CD4-positive, alpha-beta memory T cell (primary cell): Measurements from ENCODE around the gene DAP3. TPM values are rescaled to one million over a fixed set of nuclear protein-coding genes. Genes with fewer than 3 reads are reported as not detected.
"Not testable (repeated sequence)": the region's sequence is repeated elsewhere in the genome, so short reads cannot be mapped to it uniquely, and the experiment has no call there.

Experiments
- CTCF ChIA-PET: fragments of 350-600 bp; sonication (Branson Sonifier 250); formaldehyde crosslinking; loops from one replicate; lab custom pipeline; 2021; ENCODE audit warnings: inconsistent platforms; ENCODE audit not compliant: partially characterized antibody; lab: Charles Lee
- POLR2A ChIA-PET: fragments of 350-600 bp; sonication (Branson Sonifier 250); formaldehyde crosslinking; loops from one replicate; lab custom pipeline; 2021; ENCODE audit not compliant: partially characterized antibody; lab: Charles Lee
- DNase-seq, 5 donors: peaks; one replicate each; pipeline versions ENCODE4 v3.0.0 to v3.0.0-alpha.2; 2020 to 2022; ENCODE audit warnings: mixed read lengths in 1 of 5
- H3K27ac ChIP-seq: one replicate; pipeline ENCODE4 v1.7.0; 2013; ENCODE audit warnings: low read depth, low read length
- H3K27me3 ChIP-seq: 2 replicates; pipeline ENCODE4 v1.7.0; 2013; ENCODE audit warnings: mild to moderate bottlenecking, low read length, moderate library complexity; ENCODE audit not compliant: insufficient read depth
- H3K36me3 ChIP-seq: 2 replicates; pipeline ENCODE4 v1.7.0; 2013; ENCODE audit warnings: mild to moderate bottlenecking, low read length, moderate library complexity; ENCODE audit not compliant: insufficient read depth
- H3K4me1 ChIP-seq: 2 replicates; pipeline ENCODE4 v1.7.0; 2013; ENCODE audit warnings: mild to moderate bottlenecking, low read length, moderate library complexity; ENCODE audit not compliant: insufficient read depth
- H3K4me3 ChIP-seq, 2 donors: one replicate each; pipeline ENCODE4 v1.7.0; 2013; ENCODE audit warnings: low read length in 2 of 2, mild to moderate bottlenecking in 1 of 2
- H3K9me3 ChIP-seq, 2 donors: one replicate each; pipeline ENCODE4 v1.7.0; 2013; ENCODE audit warnings: low read length in 2 of 2, control low read depth in 1 of 2; ENCODE audit not compliant: control insufficient read depth in 1 of 2
- H3K27ac Mint-ChIP-seq, 7 donors: one replicate each; pipeline ENCODE4 v1.8.0; 2020 to 2021; ENCODE audit warnings: mixed read lengths in 7 of 7, mild to moderate bottlenecking in 6 of 7, inconsistent platforms in 3 of 7, moderate library complexity in 3 of 7
- H3K27me3 Mint-ChIP-seq, 2 donors: one replicate each; pipeline ENCODE4 v1.8.0; 2020 to 2021; ENCODE audit warnings: mixed read lengths in 2 of 2
- H3K36me3 Mint-ChIP-seq, 2 donors: one replicate each; pipeline ENCODE4 v1.8.0; 2020 to 2021; ENCODE audit warnings: mixed read lengths in 2 of 2, inconsistent platforms in 1 of 2, mild to moderate bottlenecking in 1 of 2
- H3K4me1 Mint-ChIP-seq, 4 donors: one replicate each; pipeline ENCODE4 v1.8.0; 2020 to 2021; ENCODE audit warnings: mixed read lengths in 4 of 4, mild to moderate bottlenecking in 1 of 4
- H3K4me3 Mint-ChIP-seq, 8 donors: one replicate each; pipeline ENCODE4 v1.8.0; 2020 to 2021; ENCODE audit warnings: mixed read lengths in 8 of 8, mild to moderate bottlenecking in 7 of 8, moderate library complexity in 6 of 8, inconsistent platforms in 3 of 8
- H3K9me3 Mint-ChIP-seq, 8 donors: one replicate each; pipeline ENCODE4 v1.8.0; 2020 to 2021; ENCODE audit warnings: mixed read lengths in 8 of 8, mild to moderate bottlenecking in 5 of 8, inconsistent platforms in 3 of 8, moderate library complexity in 1 of 8
- intact Hi-C: fragments of 100-400 bp; cut with micrococcal nuclease; formaldehyde crosslinking; loops from one replicate; pipeline ENCODE4 v1.15.1; 2023
- polyA plus RNA-seq, 2 donors: library from polyadenylated mRNA; unstranded; fragments of 300-500 nt; fragmentation: Illumina TruSeq; gene quantifications; one replicate each; pipeline ENCODE4 v1.2.3, GENCODE V29; 2021
- total RNA-seq, 2 experiments: library from RNA; stranded (reverse); gene quantifications; one replicate each; pipeline ENCODE4 v1.2.3, GENCODE V29; 2021

The DAP3 gene
- total RNA-seq (100 to 1,000 TPM; 126 to 136 TPM), polyA plus RNA-seq (100 to 1,000 TPM; 102 to 177 TPM)

DNA sequence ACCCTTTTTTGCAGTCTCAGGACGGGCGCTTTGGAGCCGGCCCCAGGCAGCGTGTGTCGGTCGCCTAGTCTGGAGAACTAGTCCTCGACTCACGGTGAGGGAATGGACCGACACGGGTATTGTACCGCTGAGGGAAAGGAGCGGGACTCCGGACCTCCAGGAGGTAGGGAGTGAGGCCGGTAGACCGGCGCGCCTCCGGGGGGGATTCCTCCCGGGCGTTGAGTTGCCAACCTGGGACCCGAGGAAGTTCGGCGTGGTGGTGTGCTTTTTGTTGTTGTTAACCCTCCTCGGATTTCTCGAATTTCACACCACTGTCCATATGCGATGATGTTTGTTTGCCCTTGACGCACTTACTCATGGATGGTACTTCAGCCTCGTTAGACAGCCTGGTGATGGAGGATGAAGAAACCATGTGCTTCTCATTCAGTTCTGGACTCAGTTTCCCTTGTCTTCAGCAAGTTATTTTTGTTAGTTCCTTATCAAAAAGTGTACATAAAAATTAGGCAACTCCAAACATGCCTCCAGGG, at the start of gene DAP3:
DAP3 (plus strand) TSS at position 11 of the 527 bp plus-strand sequence. CDS start 20,689 bp downstream, outside the sequence.
- peaks cover 20 to 45% of the 10 kb centered on the region in 2 donors for H3K36me3 Mint-ChIP-seq
- intact Hi-C loops = loop anchor here (5.0 to 10.0 kb wide), 3 partner anchors 46 to 336 kb away; partner anchors contain the start of genes ASH1L and SSR2
- peaks cover 44 to 90% (median 63%) of the 10 kb centered on the region in 4 donors for H3K4me1 Mint-ChIP-seq
- H3K27me3 ChIP-seq, H3K9me3 ChIP-seq, CTCF ChIA-PET, DNase-seq, H3K27me3 Mint-ChIP-seq, H3K36me3 ChIP-seq, H3K9me3 Mint-ChIP-seq: not testable (repeated sequence)
- POLR2A ChIA-PET = interaction anchor here (1.0 kb wide), 1 partner anchor 56 kb away, joined by 4 read pairs; no protein-coding TSS in a partner anchor
- peak within 1 kb of the TSS; percentile 94 to 99 (median 97) for H3K4me3 Mint-ChIP-seq
- Histone ChIP-seq H3K4me3 (peak within 1 kb of the TSS; percentile 84 to 92), H3K4me1 (peaks cover 65% of the 10 kb centered on the region), H3K27ac (peak within 1 kb of the TSS; percentile 96)
- peak within 1 kb of the TSS; percentile 95 to 99 (median 97) for H3K27ac Mint-ChIP-seq

DNA sequence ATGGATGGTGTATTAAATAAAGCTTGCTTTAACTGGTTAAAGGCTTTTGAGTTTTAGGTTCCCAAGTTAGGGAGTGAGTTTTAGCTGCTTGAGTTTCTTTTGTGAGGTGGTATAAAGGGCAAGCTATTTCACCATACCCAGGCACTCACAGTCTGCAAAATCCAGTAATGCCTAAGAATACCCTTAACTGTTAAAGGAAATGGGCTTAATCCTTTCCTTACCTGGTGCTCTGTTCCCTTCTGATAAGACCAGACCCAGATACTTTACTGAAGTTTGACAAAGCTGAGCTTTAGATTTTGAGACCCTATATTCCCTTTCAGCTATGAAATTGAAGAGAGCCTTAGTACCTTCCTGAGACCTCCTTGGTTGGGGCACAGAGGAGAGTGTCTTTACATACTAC, 48.5 kb upstream of the DAP3 start:
- Mint-ChIP-seq H3K27me3 (no peaks in the 10 kb centered on the region), H3K36me3 (peaks cover 4 to 9% of the 10 kb centered on the region in 2 donors), H3K9me3 (peaks cover 0 to 28% (median 17%) of the 10 kb centered on the region in 8 donors), H3K4me3 (no peak overlapping the region), H3K27ac (no peak overlapping the region), H3K4me1 (peaks cover 16 to 27% (median 20%) of the 10 kb centered on the region in 4 donors)
- no peak for DNase-seq
- POLR2A ChIA-PET = no interaction called here
- Histone ChIP-seq H3K4me3 (no peak overlapping the region), H3K36me3 (no peaks in the 10 kb centered on the region), H3K4me1 (peaks cover 26% of the 10 kb centered on the region), H3K27ac (no peak overlapping the region), H3K9me3 (no peaks in the 10 kb centered on the region), H3K27me3 (no peaks in the 10 kb centered on the region)
- CTCF ChIA-PET = interaction anchor here (0.6 kb wide), 1 partner anchor 86 kb away, joined by 3 read pairs; no protein-coding TSS in a partner anchor
- intact Hi-C loops = no loop called here

DNA sequence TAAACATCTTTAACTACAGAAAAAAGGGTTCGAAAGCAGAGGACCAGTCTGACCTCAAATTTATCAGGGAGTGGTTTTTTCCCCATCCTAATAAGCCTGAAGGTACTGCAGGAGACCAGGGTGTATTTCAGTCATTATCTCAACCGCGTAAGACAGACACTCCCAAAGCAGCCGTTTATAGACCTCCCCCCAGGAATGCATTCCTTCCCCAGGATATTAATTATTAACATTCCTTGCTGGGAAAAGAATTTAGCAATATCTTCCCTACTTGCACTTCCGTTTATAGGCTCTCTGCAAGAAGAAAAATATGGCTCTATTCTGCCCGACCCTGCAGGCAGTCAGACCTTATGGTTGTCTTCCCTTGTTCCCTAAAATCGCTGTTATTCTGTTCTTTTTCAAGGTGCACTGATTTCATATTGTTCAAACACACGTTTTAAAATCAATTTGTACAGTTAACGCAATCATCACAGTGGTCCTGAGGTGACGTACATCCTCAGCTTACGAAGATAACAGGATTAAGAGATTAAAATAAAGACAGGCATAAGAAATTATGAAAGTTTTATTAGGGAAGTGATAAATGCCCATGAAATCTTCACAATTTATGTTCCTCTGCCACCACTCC, 46.2 kb upstream of the DAP3 start:
- H3K4me1 Mint-ChIP-seq, H3K9me3 ChIP-seq, H3K27me3 ChIP-seq, H3K27ac ChIP-seq, H3K36me3 Mint-ChIP-seq, H3K27ac Mint-ChIP-seq, H3K27me3 Mint-ChIP-seq, intact Hi-C loops, H3K4me3 Mint-ChIP-seq, H3K4me3 ChIP-seq, POLR2A ChIA-PET, H3K4me1 ChIP-seq, DNase-seq, H3K36me3 ChIP-seq: not testable (repeated sequence)
- CTCF ChIA-PET = interaction anchor here (0.6 kb wide), 1 partner anchor 20 kb away, joined by 4 read pairs; no protein-coding TSS in a partner anchor
- H3K9me3 Mint-ChIP-seq = peaks cover 0 to 28% (median 17%) of the 10 kb centered on the region in 8 donors

DNA sequence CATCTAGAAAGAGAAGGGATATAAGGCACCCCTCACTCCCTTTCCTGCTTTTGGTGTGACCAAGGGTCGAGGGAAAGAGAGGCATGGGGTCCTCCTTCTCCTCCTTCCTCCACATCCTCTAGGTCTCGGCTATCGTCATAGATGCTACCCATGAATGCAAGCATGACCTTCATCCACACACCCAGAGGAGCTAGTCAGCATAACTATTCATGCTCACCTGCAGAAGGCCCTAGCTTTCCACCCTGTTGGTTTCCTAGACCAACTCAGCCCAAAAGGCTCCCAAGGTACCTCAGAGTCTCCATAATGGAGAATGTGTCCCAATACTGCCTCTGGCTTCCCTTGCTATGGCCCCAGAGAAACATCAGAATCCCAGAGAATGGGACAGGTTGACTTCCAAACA, 45.7 kb upstream of the DAP3 start:
- no peaks in the 10 kb centered on the region for H3K27me3 Mint-ChIP-seq
- intact Hi-C loops = no loop called here
- ChIA-PET POLR2A (no interaction called here), CTCF (interaction anchor here (0.6 kb wide), 1 partner anchor 21 kb away, joined by 4 read pairs; no protein-coding TSS in a partner anchor)
- peaks cover 0 to 28% (median 17%) of the 10 kb centered on the region in 8 donors for H3K9me3 Mint-ChIP-seq
- DNase-seq = no peak
- Histone ChIP-seq H3K9me3 (no peaks in the 10 kb centered on the region), H3K27ac (no peak overlapping the region), H3K36me3 (no peaks in the 10 kb centered on the region), H3K4me3 (no peak overlapping the region), H3K4me1 (peaks cover 1% of the 10 kb centered on the region), H3K27me3 (no peaks in the 10 kb centered on the region)
- no peak overlapping the region for H3K27ac Mint-ChIP-seq
- no peak overlapping the region for H3K4me3 Mint-ChIP-seq
- peaks cover 0 to 9% of the 10 kb centered on the region in 2 donors for H3K36me3 Mint-ChIP-seq
- peaks cover 0 to 5% (median under 1%) of the 10 kb centered on the region in 4 donors for H3K4me1 Mint-ChIP-seq

DNA sequence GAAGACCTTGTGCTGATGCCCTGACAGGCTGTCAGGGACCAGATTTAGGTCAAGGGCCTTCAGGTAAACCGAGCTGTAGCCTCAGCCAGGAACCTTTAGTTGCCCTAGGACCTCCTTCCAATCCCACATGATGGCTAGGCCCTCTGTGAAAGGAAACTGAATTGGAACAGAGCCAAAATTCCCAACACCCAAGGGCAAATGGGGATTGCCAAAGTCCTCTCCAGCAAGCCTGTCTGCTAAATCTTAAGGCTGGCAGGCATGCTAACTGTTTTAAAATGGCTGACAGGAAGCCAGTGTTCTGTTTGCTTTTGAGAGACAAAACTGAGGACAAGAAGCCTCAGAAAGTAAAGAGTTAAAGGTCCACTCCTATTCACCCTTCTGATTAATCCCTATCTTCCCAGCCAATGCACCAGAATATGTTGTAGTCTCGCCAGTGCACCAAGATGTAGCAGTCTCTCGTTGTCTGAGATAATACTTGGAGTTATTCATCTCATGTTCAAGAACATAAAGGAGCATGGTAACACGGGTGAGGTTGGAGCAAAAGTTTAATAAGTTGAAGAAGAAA, 43.8 kb upstream of the DAP3 start:
- Mint-ChIP-seq H3K36me3 (peaks cover 0 to 11% of the 10 kb centered on the region in 2 donors), H3K4me3 (no peak overlapping the region), H3K27ac (no peak overlapping the region), H3K4me1 (no peaks in the 10 kb centered on the region), H3K27me3 (peaks cover 0 to 1% of the 10 kb centered on the region in 2 donors), H3K9me3 (peaks cover 0 to 28% (median 17%) of the 10 kb centered on the region in 8 donors)
- no peak overlapping the region for H3K4me3 ChIP-seq
- H3K27me3 ChIP-seq = no peaks in the 10 kb centered on the region
- ChIA-PET CTCF (no interaction called here), POLR2A (no interaction called here)
- H3K9me3 ChIP-seq = no peaks in the 10 kb centered on the region
- no peak for DNase-seq
- H3K36me3 ChIP-seq = no peaks in the 10 kb centered on the region
- no peaks in the 10 kb centered on the region for H3K4me1 ChIP-seq
- no peak overlapping the region for H3K27ac ChIP-seq
- intact Hi-C loops = no loop called here

DNA sequence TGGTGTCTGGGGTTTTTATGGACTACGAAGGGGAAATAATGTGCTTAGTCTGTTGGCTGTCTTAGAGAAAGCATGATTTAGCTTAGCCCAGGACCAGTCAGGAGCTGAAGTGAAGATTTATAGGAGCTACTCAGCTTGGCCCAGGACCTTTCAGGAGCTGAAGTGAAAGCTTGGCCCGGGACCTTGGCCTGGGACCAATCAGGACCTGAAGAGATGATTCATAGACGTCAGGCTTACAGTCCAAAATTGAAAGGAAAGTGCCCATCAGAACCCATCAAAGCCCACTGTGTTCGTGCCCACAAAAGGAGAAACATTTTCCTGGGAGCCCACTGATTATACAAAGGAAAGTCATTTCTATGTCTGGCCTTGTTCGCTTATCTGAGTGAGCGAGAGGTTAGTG, 43.2 kb upstream of the DAP3 start:
- Histone ChIP-seq H3K9me3 (no peaks in the 10 kb centered on the region), H3K4me1 (no peaks in the 10 kb centered on the region), H3K36me3 (no peaks in the 10 kb centered on the region), H3K27me3 (no peaks in the 10 kb centered on the region), H3K27ac (no peak overlapping the region), H3K4me3 (no peak overlapping the region)
- intact Hi-C loops = no loop called here
- H3K36me3 Mint-ChIP-seq = peaks cover 0 to 11% of the 10 kb centered on the region in 2 donors
- peaks cover 0 to 25% (median 17%) of the 10 kb centered on the region in 8 donors for H3K9me3 Mint-ChIP-seq
- no peaks in the 10 kb centered on the region for H3K4me1 Mint-ChIP-seq
- H3K4me3 Mint-ChIP-seq = no peak overlapping the region
- CTCF ChIA-PET = no interaction called here
- no peak for DNase-seq
- H3K27ac Mint-ChIP-seq = no peak overlapping the region
- POLR2A ChIA-PET = no interaction called here
- H3K27me3 Mint-ChIP-seq = peaks cover 0 to 2% of the 10 kb centered on the region in 2 donors

DNA sequence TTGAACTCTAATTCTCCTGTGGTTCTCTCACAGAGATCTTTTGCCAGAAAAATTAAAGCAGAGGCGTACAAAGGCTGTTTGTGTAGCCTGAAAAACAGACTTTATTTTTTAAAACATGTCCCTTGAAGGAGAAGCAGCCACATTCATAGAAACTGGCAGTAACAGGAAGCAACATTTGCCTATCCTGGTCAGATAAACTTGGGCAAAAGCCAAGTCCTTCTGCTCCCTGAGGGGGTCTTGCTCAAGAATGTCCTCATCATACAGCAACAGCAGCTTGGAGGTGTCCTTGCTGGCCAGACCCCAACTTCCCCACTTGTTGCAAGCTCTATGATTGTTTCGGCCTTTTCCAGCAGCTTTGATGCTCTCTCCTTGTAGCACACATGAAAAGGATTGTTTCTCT, 42.6 kb upstream of the DAP3 start:
- Histone ChIP-seq H3K9me3 (no peaks in the 10 kb centered on the region), H3K27me3 (no peaks in the 10 kb centered on the region), H3K27ac (no peak overlapping the region), H3K4me1 (no peaks in the 10 kb centered on the region), H3K4me3 (no peak overlapping the region), H3K36me3 (no peaks in the 10 kb centered on the region)
- ChIA-PET POLR2A (no interaction called here), CTCF (no interaction called here)
- Mint-ChIP-seq H3K36me3 (peaks cover 0 to 11% of the 10 kb centered on the region in 2 donors), H3K9me3 (peaks cover 0 to 24% (median 17%) of the 10 kb centered on the region in 8 donors), H3K4me1 (no peaks in the 10 kb centered on the region), H3K4me3 (no peak overlapping the region), H3K27ac (peak overlapping the region in 1 of 7 donors; percentile 56), H3K27me3 (peaks cover 0 to 2% of the 10 kb centered on the region in 2 donors)
- intact Hi-C loops = no loop called here
- no peak for DNase-seq
